Measurements from ENCODE around the gene FTL.

Gene FTL

DNA sequence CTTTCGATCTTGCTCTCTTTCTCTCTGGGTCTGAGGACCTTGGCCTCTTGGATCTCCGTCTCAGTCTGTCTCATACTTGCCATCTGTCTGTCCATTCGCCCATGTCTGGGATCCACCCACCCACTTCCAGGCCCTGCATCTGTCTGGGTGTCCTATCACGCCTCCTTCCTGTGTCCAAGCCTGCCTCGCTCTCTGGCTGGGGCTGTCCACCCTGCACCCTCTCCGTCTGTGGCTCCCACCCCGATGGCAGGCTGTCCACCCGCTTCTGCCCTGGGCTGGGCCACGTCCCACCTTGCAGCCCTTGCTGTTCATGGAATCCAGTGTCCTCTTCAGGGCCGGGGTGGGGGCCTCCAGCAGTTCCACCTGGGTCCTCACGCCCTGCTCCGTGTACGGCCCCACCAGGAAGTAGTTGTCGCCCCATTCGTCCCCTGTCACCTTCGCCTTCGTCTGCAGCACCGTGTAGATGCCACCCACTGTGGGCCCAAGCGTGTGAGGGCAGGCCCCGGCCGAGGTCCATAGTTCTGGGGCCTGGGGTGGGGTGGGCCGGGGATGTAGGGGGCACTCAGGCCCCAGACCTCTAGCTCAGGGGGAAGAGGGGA is 26.0 kb downstream of the FTL start:
- no peak for DNase-seq (ENCODE audit: low read depth in 2 of 2, low spot score in 1 of 2)

- DNase-seq (ENCODE audit: low read depth in 2 of 2, low spot score in 1 of 2): no peak
Measured at GRCh38 chr19:48991873-48992580, 26.9 kb downstream of the FTL start.

DNA sequence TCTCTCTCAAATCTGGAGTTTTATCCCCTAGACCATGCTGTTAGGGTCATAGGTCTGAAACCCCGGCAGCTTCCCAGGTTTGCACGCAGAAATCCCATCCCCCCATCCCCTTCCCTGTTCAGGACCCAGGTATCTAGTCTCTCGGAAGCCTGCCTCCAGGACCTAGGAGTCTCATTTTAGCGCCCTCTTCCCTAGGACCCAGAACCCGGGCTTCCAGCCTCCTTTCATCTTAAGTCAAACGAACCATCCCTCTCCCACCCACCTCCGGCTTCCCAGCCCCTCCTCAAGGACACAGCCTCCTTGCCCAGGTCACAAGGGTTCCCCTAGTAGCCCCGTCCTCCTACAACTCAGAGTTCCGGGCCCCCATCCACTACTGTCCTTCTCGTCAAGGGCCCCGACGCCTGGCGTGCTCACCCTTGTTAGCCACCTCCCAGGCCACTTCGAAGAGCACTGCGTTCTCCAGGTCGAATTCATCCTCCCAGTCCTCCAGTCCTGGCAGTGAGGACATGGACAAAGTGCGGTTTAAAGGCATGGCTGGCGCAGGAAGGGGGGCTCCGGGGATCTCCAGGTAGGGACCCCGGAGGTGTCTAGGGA is 27.6 kb downstream of the FTL start:
- DNase-seq (ENCODE audit: low read depth in 2 of 2, low spot score in 1 of 2): no peak

DNA sequence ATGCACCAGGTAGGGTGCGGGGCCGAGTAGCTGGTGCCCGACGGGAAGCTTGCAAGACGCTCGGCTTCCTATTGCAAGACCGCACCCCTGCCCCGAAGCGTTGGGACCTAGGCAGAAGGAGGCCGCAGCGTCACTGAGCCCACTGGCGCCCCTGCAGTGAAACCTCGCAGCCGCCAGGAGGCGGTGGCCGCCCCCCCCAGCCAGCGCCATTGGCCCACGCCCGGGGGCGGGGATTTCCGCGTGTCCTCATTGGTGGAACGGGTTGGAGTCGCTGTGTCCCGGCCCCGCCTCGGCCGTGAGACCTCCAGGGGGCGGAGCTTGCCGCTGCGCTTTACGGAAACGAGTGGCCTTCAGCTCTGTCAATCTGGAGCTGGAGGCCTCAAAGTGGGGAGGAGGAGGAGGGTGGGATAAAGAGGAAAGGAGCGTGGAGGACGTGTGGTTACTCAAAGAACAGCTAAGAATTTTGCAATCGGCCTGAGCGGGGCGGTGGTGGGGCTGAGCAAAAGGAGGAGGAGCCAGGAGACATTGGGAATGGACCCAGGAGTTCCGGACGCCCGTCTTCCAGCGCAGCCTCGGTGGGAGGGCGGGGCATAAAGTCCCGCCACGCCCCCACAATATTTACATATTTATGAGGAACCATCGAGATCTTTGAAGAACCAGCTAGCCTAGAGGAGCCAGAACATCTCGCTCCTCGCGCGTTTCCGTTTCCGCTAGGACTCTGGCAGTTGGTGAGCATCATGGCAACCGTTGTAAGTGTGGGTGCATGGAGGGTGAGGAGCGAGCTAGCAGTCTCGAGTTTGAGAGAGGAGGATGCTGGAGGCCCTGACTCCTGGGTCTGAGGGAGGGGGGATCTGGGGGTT is 28.3 kb downstream of the FTL start, which contains the start of the genes GYS1 and RUVBL2:
Gene GYS1 (minus strand): TSS at position 135 of the 860 bp plus-strand sequence. CDS start 197 bp downstream, outside the sequence.
Gene RUVBL2 (plus strand): TSS at position 713 of the 860 bp plus-strand sequence. CDS start 25 bp downstream, at position 738.
- peak; percentile 97 to 98 for DNase-seq (ENCODE audit: low read depth in 2 of 2, low spot score in 1 of 2)

DNA sequence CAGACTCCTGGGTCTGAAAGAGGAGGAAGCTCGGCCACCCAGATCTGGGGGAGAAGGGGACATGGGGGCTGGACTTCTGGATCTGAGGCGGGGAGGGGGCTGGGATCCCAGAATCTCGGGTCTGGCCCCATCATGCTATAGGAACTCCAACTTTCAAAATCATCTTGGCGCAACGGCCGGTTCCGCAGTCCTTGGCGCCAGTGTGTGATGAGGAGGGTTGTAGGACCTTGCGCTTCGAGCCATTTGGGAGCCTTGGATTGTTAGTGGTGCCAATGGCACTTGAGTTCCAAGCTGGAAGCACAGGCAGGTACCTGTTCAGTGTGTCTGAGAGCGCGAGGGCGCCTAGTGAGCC is 28.9 kb downstream of the FTL start:
- DNase-seq (ENCODE audit: low read depth in 2 of 2, low spot score in 1 of 2): no peak

- DNase-seq (ENCODE audit: low read depth in 2 of 2, low spot score in 1 of 2): no peak
Measured at GRCh38 chr19:48997972-48998371, 32.9 kb downstream of the FTL start.

DNA sequence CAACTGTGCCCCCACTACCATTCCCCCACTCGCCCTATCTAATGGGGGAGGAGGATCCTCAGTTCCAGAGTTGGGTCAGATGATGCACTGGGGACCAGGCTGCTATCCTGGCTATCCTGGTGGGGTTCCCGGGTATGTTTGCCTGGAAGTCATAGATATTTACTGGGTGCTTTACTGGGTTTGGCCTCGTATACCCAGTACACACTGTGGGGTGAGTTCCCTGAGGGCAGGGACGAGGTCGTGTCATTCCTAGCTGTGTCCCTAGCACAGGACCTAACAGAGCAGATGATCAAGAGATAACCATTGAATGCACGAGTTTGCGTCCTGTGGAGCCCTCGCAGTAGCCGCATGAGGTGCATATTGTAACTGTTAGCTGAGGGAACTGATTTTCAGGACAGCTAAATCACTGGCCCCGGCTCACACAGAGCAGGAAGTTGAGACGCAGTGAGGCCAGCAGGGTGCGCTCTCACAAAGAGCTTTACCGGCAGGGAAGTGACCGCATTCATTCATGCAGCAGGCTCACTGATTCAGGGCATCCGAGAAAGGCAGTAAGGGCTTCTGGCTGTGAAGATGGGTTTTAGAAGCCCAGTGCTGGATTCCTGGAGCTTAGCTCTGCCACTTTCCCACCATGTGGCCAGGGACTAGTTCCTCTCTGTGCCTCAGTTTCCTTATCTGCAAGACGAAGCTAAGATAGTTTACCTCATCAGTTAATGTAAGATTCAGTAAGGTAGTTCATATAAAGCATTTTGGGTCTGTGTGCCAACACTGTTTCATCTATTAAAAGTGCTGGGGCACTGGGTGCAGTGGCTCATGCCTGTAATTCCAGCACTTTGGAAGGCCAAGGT is 34.6 kb downstream of the FTL start:
- DNase-seq (ENCODE audit: low read depth in 2 of 2, low spot score in 1 of 2): no peak

- DNase-seq (ENCODE audit: low read depth in 2 of 2, low spot score in 1 of 2): no peak
Measured at GRCh38 chr19:49004133-49004532, 39.0 kb downstream of the FTL start.

DNA sequence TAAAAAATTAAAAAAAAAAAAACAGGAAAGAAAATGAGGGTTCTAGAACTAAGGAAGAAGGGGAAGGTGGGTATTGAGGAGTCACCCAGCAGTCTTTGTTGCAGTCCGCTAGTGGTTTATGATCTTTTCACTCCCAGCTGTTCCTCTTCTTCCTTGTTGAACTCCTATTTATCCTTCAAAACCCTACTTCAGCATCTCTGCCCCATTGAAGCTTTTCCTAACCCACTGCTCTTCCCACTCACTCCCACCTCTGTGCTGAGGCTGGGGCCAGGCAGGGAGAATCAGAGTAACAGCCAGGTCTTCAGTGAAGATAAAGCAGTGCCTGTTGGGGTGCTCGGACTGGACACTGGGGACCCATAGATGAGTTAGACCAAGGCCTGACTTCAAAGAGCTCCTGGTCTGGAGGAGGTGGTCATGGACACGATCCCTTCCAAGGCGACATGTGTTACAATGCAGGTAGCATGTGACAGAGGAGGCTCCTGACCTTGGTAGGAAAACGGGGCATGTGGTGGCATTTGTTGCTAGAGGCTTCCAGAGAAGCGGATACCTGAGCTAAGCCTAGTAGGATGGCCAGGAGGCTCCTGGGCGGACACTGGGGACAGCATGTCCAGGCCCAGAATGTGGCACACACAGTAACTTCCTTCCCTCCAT is 40.0 kb downstream of the FTL start:
- no peak for DNase-seq (ENCODE audit: low read depth in 2 of 2, low spot score in 1 of 2)

DNA sequence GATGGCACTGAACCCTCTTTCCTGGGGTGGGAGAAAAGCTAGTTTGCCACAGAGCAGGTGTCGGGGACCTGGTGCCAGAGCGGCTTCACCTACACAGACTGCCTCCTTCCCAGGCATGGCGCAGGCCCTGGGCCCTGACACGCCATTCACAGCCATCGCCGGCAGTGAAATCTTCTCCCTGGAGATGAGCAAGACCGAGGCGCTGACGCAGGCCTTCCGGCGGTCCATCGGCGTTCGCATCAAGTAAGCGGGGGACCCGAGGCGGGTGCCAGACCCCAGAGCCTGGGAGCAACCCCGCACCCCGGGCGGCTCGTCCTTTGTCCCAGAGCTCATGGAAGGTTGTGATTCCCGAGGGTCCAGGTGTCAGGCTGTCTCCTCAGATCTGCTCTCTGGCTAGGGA is 41.8 kb downstream of the FTL start:
- DNase-seq (ENCODE audit: low read depth in 2 of 2, low spot score in 1 of 2): no peak

- DNase-seq (ENCODE audit: low read depth in 2 of 2, low spot score in 1 of 2): no peak
Measured at GRCh38 chr19:49009828-49010227, 44.7 kb downstream of the FTL start.

- DNase-seq (ENCODE audit: low read depth in 2 of 2, low spot score in 1 of 2): no peak
Measured at GRCh38 chr19:49010453-49010852, 45.3 kb downstream of the FTL start.

GRCh38 chr19:49011194-49011593 is 46.1 kb downstream of the FTL start:
- no peak for DNase-seq (ENCODE audit: low read depth in 2 of 2, low spot score in 1 of 2)

DNA sequence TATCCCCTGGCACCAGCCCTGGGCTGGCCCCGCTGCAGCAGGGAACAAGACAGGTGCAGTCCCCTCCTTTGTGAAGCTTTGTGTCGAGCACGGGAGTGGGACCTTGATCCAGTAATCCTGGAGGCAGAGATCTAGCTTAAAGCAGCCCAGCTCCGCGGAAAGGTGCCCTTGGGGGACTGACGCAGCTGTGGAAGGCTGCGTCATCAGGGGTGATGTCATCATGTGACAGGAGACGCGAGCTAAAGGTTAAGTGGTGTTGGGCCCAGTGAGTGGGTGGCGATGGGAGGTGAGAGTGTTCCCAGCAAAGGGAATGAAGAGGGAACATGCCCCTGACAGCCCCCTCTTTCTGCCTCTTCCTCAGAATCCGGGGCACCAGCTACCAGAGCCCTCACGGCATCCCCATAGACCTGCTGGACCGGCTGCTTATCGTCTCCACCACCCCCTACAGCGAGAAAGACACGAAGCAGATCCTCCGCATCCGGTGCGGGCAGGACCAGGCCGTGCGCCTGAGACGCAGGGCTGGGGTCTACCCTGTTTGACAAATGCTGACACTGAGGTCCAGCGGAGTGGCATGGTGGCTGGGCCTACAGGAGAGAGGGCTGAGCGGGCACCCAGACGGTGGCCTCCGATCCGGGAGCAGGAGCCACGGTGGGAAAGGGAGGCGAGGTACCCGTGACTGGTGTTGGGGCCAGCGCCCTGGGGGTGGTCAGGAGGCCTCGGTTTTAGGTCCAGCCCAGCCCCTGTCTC is 49.2 kb downstream of the FTL start:
- DNase-seq (ENCODE audit: low read depth in 2 of 2, low spot score in 1 of 2): no peak

- no peak for DNase-seq (ENCODE audit: low read depth in 2 of 2, low spot score in 1 of 2)
Measured at GRCh38 chr19:49014870-49015255, 49.8 kb downstream of the FTL start.

GRCh38 chr19:49016067-49016839 is 51.1 kb downstream of the FTL start:
- DNase-seq (ENCODE audit: low read depth in 2 of 2, low spot score in 1 of 2): no peak

Data from stimulated activated CD8-positive, alpha-beta memory T cell treated with anti-CD3 and anti-CD28 coated beads, Interleukin-4, amount 100 ng/mL, for 1 hour (primary cell).